Upper lobe of left lung (tissue), 4 donors: Measurements from ENCODE around the gene FHDC1.

Source experiments
- CTCF ChIP-seq, 6 experiments: fragments of 450-650 bp in 4 of 6; fragments of 200-600 bp in 2 of 6; sonication (generic) in 2 of 6; IDR thresholded peaks; one replicate each; pipeline ENCODE4 v1.5.1; 2016 to 2019; ENCODE audit warnings: antibody characterized with exemption in 6 of 6
- POLR2A ChIP-seq, 4 donors: fragments of 450-650 bp; IDR thresholded peaks; one replicate each; pipeline ENCODE4 v1.5.1; 2016 to 2017; ENCODE audit warnings: antibody characterized with exemption in 4 of 4, mild to moderate bottlenecking in 2 of 4

GRCh38 chr4:152898606-152899005 lies 37.5 kb upstream of the FHDC1 start:
- TF ChIP-seq CTCF (IDR thresholded peaks at IDR 0.05) (no peak), POLR2A (IDR thresholded peaks at IDR 0.05) (no peak)
